Measurements from ENCODE around the gene HIGD1A.
"Not testable (repeated sequence)": the region's sequence is repeated elsewhere in the genome, so short reads cannot be mapped to it uniquely, and the experiment has no call there.

HIGD1A gene

GRCh38 chr3:42829083-42829627, 24.9 kb upstream of the HIGD1A start:
- DNase-seq (ENCODE audit: low read depth in 2 of 2) = no peak

GRCh38 chr3:42827654-42828053, 23.4 kb upstream of the HIGD1A start:
- no peak for DNase-seq (ENCODE audit: low read depth in 2 of 2)

GRCh38 chr3:42827023-42827422, 22.7 kb upstream of the HIGD1A start:
- DNase-seq (ENCODE audit: low read depth in 2 of 2) = no peak

GRCh38 chr3:42826141-42826540, 21.9 kb upstream of the HIGD1A start:
- no peak for DNase-seq (ENCODE audit: low read depth in 2 of 2)

- DNase-seq (ENCODE audit: low read depth in 2 of 2) = no peak
These were observed 19.1 kb upstream of the HIGD1A start for GRCh38 chr3:42823351-42823750.

DNA sequence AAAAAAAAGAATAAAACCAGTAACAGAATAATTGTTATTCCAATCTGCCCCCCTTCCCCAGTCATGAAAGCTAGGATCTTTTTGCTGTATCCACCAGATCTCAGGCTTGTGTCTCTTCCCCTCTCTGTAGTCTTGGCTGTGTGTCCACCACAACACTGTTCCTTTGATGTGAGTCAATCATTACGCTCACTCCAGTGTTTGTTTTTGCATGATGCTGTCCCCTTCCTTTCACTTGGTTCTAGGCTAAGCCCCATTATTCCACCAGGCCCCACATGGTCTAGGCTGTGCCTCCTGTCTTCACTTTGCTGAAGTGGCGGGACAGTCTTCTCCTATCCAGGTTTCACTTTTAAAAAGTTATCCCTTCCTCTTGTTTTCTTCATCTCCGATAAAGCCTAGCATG, 18.5 kb upstream of the HIGD1A start:
- no peak for DNase-seq (ENCODE audit: low read depth in 2 of 2)

- DNase-seq (ENCODE audit: low read depth in 2 of 2) = no peak
These were observed 16.4 kb upstream of the HIGD1A start for GRCh38 chr3:42820746-42821051.

DNA sequence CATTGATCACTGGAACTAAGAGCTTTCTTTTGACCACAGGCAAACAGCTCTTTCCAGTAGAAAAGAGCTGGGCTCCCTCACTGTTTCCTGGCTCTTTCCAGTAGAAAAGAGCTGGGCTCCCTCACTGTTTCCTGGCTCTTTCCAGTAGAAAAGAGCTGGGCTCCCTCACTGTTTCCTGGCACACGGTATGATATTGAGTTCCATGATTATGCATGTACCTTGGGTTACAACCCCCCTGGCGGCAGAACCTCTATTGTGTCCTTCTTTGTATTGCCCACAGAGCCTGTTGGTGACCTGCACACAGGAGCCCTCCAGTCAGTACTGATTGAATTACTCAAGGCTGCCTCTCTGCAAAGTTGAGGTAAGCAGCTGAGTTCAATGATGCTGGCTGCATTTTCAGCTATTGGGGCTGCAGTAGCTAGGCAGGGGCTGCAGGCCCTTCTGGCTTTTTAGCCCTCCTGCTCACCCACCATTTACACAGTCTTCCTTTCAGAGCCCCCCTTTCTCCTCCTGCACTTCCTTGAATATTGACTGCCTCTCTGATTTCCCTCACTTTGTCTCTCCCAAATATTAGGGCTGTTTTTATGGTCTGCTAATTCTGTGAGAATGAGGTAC, 15.2 kb upstream of the HIGD1A start:
- no peak for DNase-seq (ENCODE audit: low read depth in 2 of 2)

- DNase-seq (ENCODE audit: low read depth in 2 of 2) = no peak
These were observed 11.5 kb upstream of the HIGD1A start for GRCh38 chr3:42815826-42816225.

DNA sequence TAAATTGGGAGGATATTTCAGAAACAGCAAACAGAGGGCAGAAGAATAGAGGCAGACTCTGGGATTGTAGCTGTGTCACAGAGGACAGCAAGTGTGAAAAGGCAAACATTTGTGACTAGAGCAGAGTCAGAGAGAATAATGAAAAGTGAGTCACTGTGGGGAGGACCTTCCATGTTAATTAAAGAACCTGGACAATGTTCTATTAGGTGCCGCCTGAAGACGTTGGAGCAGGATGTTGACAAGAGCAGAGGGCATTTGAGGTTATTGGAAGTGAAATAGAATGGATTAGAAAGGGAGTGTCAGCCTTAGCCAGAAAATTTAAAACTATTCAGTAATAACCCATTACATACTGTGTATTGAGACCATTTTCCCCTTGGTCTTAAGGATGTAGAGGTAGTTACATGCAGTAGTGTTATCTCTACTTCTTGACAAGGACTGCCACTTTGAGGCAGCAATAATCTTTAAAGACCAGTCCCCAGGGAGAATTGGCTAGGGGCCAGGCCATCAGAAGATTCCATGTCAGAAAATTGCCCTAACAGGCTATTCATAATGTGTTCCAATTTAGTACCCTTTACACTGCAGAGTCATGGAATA, 10.7 kb upstream of the HIGD1A start:
- no peak for DNase-seq (ENCODE audit: low read depth in 2 of 2)

GRCh38 chr3:42814246-42814645, 10.0 kb upstream of the HIGD1A start:
- no peak for DNase-seq (ENCODE audit: low read depth in 2 of 2)

GRCh38 chr3:42811118-42811883, 7.0 kb upstream of the HIGD1A start:
- DNase-seq (ENCODE audit: low read depth in 2 of 2) = not testable (repeated sequence)

- DNase-seq (ENCODE audit: low read depth in 2 of 2) = not testable (repeated sequence)
These were observed 6.4 kb upstream of the HIGD1A start for GRCh38 chr3:42810706-42811105.

DNA sequence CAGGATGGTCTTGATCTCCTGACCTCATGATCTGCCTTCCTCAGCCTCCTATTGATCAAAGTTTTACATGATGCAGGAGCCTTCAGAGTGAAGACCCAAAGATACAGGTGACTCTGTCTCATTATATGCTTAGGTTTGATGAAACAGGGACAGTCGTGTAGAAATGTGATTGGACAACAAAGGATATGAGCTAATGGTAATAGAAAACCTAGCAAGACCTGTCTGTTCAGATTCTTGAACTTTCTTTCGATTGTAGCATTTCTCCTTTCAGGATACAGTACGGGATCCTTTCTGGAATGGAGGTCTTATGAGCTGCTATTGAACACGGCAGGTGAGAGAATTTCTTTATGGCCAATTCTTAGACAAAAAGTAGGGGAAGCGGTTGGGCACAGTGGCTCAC, 4.9 kb upstream of the HIGD1A start, which contains the start of gene ACKR2:
Gene ACKR2 (plus strand): TSS at position 244 of the 400 bp plus-strand sequence. CDS start 55,058 bp downstream, outside the sequence.
- DNase-seq (ENCODE audit: low read depth in 2 of 2) = no peak

GRCh38 chr3:42807929-42808328, 3.6 kb upstream of the HIGD1A start:
- DNase-seq (ENCODE audit: low read depth in 2 of 2) = no peak

DNA sequence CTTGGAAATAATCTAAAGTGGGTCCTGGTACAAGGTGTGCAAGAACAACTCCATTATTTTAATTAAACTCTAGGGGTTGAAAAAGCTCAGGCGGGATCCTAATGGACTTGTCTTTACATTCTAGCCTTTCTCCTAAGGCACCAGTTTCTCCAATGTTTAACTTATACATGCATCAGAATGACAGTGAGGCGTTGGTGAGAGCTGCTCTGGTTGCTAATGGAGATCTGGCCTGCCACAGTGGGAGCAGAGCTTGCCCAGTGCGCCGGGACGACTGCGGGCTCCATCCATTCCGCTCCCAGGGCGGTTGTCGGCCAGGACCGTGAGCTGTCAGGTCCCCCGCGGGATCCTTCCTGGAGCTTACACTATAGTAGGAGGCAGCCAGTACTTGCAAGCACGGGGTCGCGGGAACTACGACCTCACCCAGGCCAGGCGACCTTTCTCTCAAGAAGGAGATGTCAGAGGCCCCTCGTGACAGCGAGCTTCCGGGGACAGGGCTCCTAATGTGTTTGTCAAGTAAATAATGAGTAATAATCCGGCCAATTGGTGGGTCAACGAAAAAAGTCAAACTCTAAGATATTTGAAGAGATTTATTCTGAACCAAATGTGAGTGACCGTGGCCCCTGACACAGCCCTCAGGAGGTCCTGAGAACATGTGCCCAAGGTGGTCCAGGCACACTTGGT, 991 bp upstream of the HIGD1A start:
- DNase-seq (ENCODE audit: low read depth in 2 of 2) = no peak

GRCh38 chr3:42804831-42805132, 492 bp upstream of the HIGD1A start:
- DNase-seq (ENCODE audit: low read depth in 2 of 2) = no peak

DNA sequence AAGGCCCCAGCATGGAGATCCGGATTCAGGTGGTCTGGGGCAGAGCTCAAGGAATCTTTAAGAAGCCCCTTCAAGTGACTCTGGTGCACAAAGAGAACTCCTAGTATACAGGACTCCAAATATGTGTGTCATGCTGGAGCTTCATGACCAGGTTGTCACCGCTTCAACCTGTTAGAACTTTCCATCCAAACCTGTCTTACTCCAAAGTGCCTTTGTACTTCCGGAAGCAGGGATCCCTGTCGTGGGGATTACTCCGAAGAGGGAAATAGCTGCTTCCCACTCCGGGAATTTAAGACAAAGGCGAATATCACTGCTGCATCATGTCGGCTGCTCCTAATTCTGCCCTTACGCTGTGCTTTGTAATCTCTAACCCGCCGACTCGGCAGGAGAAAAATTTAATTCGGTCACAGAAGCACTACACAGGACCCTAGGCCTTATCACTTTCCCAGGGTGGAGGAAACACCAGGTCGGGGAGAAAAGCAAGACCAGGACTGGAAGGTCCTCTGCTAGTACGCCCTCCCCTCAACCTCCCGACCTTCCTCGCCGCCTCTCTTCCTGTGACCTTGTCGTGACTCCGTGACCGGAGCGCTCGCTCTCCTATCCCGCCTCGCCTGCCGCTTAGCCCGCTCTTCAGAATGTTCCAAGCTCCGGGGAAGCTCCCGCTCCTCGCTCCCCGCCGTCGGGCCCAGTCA, 730 bp downstream of the HIGD1A start:
- DNase-seq (ENCODE audit: low read depth in 2 of 2) = no peak

DNA sequence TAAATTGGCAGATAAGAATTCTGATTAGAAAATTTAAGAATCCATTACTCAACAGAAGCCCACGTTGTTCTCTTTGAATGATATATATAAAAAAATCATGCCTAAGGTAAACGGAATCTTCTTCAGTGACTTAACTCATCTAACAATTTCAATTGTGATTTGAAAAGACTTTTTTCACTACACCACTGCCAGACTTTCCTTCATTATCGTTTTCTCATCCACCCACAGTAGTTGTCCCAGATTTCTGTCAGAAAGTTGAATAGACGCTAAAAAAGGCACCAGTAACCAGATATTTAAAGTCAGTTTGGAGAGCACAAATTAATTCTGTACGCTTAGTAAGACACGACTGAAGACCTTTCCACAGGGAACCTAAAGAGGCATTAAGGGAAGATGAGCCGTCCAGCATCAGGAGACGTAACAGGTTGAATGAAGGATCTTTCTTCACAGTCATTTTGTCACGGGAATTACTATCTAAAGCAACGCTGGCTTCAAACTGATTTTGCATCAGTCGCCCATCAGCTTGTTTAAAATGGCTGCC, 1.3 kb downstream of the HIGD1A start:
- no peak for DNase-seq (ENCODE audit: low read depth in 2 of 2)

- no peak for DNase-seq (ENCODE audit: low read depth in 2 of 2)
These were observed 2.5 kb downstream of the HIGD1A start for GRCh38 chr3:42801784-42802183.

DNA sequence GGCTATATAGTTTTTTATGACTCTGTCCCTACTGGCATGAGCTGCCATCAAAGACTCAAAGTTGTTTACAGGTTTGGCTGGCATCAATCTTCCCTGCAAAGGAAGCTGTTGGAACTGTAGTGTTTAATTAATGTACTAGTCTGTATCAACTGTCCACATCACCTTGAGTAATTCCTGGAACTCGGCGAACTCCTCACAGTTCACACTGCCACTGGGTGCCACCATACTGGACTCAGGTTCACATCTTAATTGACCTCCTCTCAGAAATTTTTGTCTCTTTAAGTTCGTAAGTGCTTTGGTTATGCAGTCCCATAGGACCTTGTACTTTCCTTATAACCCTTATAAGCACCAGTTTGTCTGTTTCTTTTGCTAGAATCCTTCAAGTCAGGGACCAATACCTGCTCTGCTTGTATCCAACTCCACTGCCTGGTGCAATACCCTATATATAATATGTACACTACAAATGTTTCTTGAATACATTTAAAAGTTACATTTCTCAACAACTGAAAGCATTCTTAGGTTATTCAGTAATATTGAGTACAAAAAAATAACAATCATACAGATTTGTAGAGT, 3.2 kb downstream of the HIGD1A start:
- no peak for DNase-seq (ENCODE audit: low read depth in 2 of 2)
